HCT116 (cell line): ENCODE measurements around the gene ELK3. TPM values are rescaled to one million over a fixed set of nuclear protein-coding genes. Genes with fewer than 3 reads are reported as not detected.

ENCODE experiments used
- ATAC-seq: fragments of 200-7000 bp; cut with Tn5 transposase; 2 replicates; pipeline ENCODE4 v1.9.1; 2020; ENCODE audit warnings: mild to moderate bottlenecking, moderate library complexity
- BruUV-seq: library from RNA; stranded (reverse); fragments of 400-500 nt; replicated peaks from 2 replicates; lab custom pipeline; 2021; lab: Mats Ljungman, UMichigan
- CTCF ChIA-PET: fragments of 300-600 bp; sonication (Branson Sonifier 250); formaldehyde crosslinking; loops from one replicate; lab custom pipeline; 2021; ENCODE audit warnings: antibody characterized with exemption; lab: Charles Lee
- POLR2A ChIA-PET: fragments of 300-600, 350-600 bp; sonication (Branson Sonifier 250); formaldehyde crosslinking; loops from one replicate; lab custom pipeline; 2021; ENCODE audit warnings: antibody characterized with exemption; lab: Charles Lee
- RAD21 ChIA-PET, 2 experiments: fragments of 300-600 bp; sonication (Branson Sonifier 250); formaldehyde crosslinking; loops; one replicate each; lab custom pipeline; 2023; ENCODE audit warnings: low total read pairs in 2 of 2; ENCODE audit not compliant: uncharacterized antibody in 2 of 2, unreplicated experiment in 2 of 2, low non-redundant PET in 1 of 2; lab: Charles Lee
- DNase-seq: peaks from one replicate; pipeline ENCODE4 v3.0.0-alpha.2; 2010; ENCODE audit warnings: low read depth, low spot score
- H2AFZ ChIP-seq: fragments of 200-600 bp; shearing (Covaris generic), sonication (generic); 2 replicates; pipeline ENCODE4 v1.6.1; 2017; ENCODE audit warnings: low read depth, mixed run types, mixed read lengths, antibody characterized with exemption, low read length; ENCODE audit not compliant: poor library complexity, severe bottlenecking
- H3K27ac ChIP-seq: 2 replicates; pipeline ENCODE4 v1.5.1; 2012; ENCODE audit warnings: low read depth, low read length
- H3K27me3 ChIP-seq: fragments of 200-600 bp; sonication (generic); 2 replicates; pipeline ENCODE4 v1.6.1; 2016; ENCODE audit warnings: mixed run types, low read length, mixed read lengths; ENCODE audit not compliant: insufficient read depth
- H3K36me3 ChIP-seq, 2 experiments: fragments of 200-500 bp in 1 of 2; fragments of 200-600 bp in 1 of 2; sonication (Bioruptor generic) in 1 of 2; sonication (generic) in 1 of 2; 2 replicates each; pipeline versions ENCODE4 v1.5.1 to v1.6.1; 2014 to 2016; ENCODE audit warnings: low read length in 2 of 2, inconsistent platforms in 1 of 2, mixed read lengths in 1 of 2, mixed run types in 1 of 2; ENCODE audit not compliant: insufficient read depth in 2 of 2, control insufficient read depth in 1 of 2
- H3K4me1 ChIP-seq, 2 experiments: fragments of 200-600 bp in 1 of 2; sonication (generic) in 1 of 2; 2 replicates each; pipeline versions ENCODE4 v1.5.1 to v1.6.1; 2012 to 2017; ENCODE audit warnings: low read length in 2 of 2, inconsistent platforms in 1 of 2, mild to moderate bottlenecking in 1 of 2, mixed read lengths in 1 of 2, mixed run types in 1 of 2, moderate library complexity in 1 of 2; ENCODE audit not compliant: insufficient read depth in 2 of 2, control insufficient read depth in 1 of 2
- H3K4me2 ChIP-seq: fragments of 200-600 bp; sonication (generic); 2 replicates; pipeline ENCODE4 v1.6.1; 2017; ENCODE audit warnings: mixed run types, low read length, mixed read lengths
- H3K4me3 ChIP-seq, 2 experiments: fragments of 200-600 bp in 1 of 2; sonication (generic) in 1 of 2; replicated peaks in 1 of 2; 2 replicates each; pipeline ENCODE4 v1.5.1; 2011 to 2016; ENCODE audit warnings: low read length in 2 of 2, control low read depth in 1 of 2, low read depth in 1 of 2, mild to moderate bottlenecking in 1 of 2, mixed read lengths in 1 of 2, mixed run types in 1 of 2
- H3K79me2 ChIP-seq: fragments of 200-600 bp; sonication (generic); 2 replicates; pipeline ENCODE4 v1.6.1; 2017; ENCODE audit warnings: mild to moderate bottlenecking, mixed run types, low read length, moderate library complexity, mixed read lengths; ENCODE audit not compliant: insufficient read depth
- H3K9ac ChIP-seq: fragments of 200-600 bp; sonication (generic); 2 replicates; pipeline ENCODE4 v1.6.1; 2016; ENCODE audit warnings: low read length, mixed read lengths
- H3K9me2 ChIP-seq: fragments of 200-600 bp; sonication (generic), shearing (Covaris generic); 2 replicates; pipeline ENCODE4 v1.6.1; 2017; ENCODE audit warnings: mixed run types, mild to moderate bottlenecking, moderate library complexity; ENCODE audit not compliant: insufficient read depth
- H3K9me3 ChIP-seq, 2 experiments: fragments of 200-500 bp in 1 of 2; fragments of 200-600 bp in 1 of 2; sonication (Bioruptor generic) in 1 of 2; sonication (generic) in 1 of 2; 2 replicates each; pipeline ENCODE4 v1.6.1; 2014 to 2017; ENCODE audit warnings: low read length in 2 of 2, mixed read lengths in 2 of 2, inconsistent platforms in 1 of 2, low read depth in 1 of 2, mild to moderate bottlenecking in 1 of 2, mixed run types in 1 of 2, moderate library complexity in 1 of 2; ENCODE audit not compliant: control insufficient read depth in 1 of 2, insufficient read depth in 1 of 2
- H4K20me1 ChIP-seq: fragments of 200-600 bp; sonication (generic), shearing (Covaris generic); 2 replicates; pipeline ENCODE4 v1.6.1; 2017; ENCODE audit warnings: mixed run types, mild to moderate bottlenecking, moderate library complexity; ENCODE audit not compliant: insufficient read depth
- CBX3 ChIP-seq: IDR thresholded peaks from 2 replicates; pipeline ENCODE4 v1.6.1; 2012; ENCODE audit warnings: low read depth
- EZH2 ChIP-seq: fragments of 200-600 bp; sonication (generic); IDR thresholded peaks from 2 replicates; pipeline ENCODE4 v1.6.1; 2017; ENCODE audit warnings: antibody characterized with exemption, mixed run types
- EZH2phosphoT487 ChIP-seq: fragments of 200-600 bp; IDR thresholded peaks from 2 replicates; pipeline ENCODE4 v1.6.1; 2018; ENCODE audit warnings: antibody characterized with exemption, borderline replicate concordance
- JUND ChIP-seq: IDR thresholded peaks from 2 replicates; pipeline ENCODE4 v1.6.1; 2012
- SP1 ChIP-seq: IDR thresholded peaks from 2 replicates; pipeline ENCODE4 v1.6.1; 2012; ENCODE audit warnings: low read depth
- ZFX ChIP-seq: fragments of 450-650 bp; IDR thresholded peaks from 2 replicates; pipeline ENCODE4 v1.6.1; 2017
- intact Hi-C: fragments of 100-400 bp; cut with micrococcal nuclease; formaldehyde crosslinking; loops from 2 replicates; pipeline ENCODE4 v1.10.0; 2022
- total RNA-seq: library from RNA; stranded (reverse); gene quantifications from one replicate; pipeline ENCODE4 v1.2.1, GENCODE V29; 2021; ENCODE audit not compliant: unreplicated experiment
- TF ChIP-seq, protein P1 (sequence below), 3 experiments: fragments of 200-600 bp in 1 of 3; sonication (generic) in 1 of 3; IDR thresholded peaks in 2 of 3; conservative IDR thresholded peaks in 1 of 3; 2 replicates each; pipeline ENCODE4 v1.5.1; 2012 to 2017; ENCODE audit warnings: low read depth in 2 of 3, low read length in 2 of 3, antibody characterized with exemption in 1 of 3, borderline replicate concordance in 1 of 3, control low read depth in 1 of 3, mild to moderate bottlenecking in 1 of 3, mixed read lengths in 1 of 3, mixed run types in 1 of 3, moderate library complexity in 1 of 3; ENCODE audit not compliant: insufficient read depth in 1 of 3
- TF ChIP-seq, protein P2 (sequence below): IDR thresholded peaks from 2 replicates; pipeline ENCODE4 v1.6.1; 2012; ENCODE audit warnings: low read depth
- TF ChIP-seq, protein P3 (sequence below): IDR thresholded peaks from 2 replicates; pipeline ENCODE4 v1.6.1; 2012
- TF ChIP-seq, protein P4 (sequence below): IDR thresholded peaks from 2 replicates; pipeline ENCODE4 v1.6.1; 2012

ELK3 gene
- total RNA-seq, 1 experiment from 2014 or later = 45.6 TPM

DNA sequence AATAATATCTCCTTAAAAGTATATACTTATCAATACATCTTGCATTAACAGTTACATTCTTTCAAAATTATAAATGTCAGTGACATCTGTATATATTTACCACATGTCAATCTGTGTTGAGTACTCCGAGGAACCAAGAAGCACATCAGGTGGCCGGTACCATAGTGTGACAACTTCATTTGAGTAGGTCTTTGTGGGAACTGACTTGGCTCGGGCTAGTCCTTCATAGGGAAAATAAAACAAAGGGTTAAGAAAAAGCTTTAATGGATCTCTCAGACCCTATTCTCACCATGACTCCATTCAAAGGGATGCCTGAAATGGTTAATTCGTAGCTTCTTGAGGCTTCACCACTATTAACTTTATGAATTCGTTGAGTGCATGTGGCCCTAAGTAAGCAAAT, 94.9 kb downstream of the ELK3 start (continued):
- TF ChIP-seq, protein P1, sequence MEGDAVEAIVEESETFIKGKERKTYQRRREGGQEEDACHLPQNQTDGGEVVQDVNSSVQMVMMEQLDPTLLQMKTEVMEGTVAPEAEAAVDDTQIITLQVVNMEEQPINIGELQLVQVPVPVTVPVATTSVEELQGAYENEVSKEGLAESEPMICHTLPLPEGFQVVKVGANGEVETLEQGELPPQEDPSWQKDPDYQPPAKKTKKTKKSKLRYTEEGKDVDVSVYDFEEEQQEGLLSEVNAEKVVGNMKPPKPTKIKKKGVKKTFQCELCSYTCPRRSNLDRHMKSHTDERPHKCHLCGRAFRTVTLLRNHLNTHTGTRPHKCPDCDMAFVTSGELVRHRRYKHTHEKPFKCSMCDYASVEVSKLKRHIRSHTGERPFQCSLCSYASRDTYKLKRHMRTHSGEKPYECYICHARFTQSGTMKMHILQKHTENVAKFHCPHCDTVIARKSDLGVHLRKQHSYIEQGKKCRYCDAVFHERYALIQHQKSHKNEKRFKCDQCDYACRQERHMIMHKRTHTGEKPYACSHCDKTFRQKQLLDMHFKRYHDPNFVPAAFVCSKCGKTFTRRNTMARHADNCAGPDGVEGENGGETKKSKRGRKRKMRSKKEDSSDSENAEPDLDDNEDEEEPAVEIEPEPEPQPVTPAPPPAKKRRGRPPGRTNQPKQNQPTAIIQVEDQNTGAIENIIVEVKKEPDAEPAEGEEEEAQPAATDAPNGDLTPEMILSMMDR (IDR thresholded peaks at IDR 0.05 in 2 of 3, conservative IDR thresholded peaks at IDR 0.05 in 1 of 3; ENCODE audit: borderline replicate concordance in 1 of 3, insufficient read depth in 1 of 3, low read depth in 2 of 3, low read length in 2 of 3) = no peak
- TF ChIP-seq EZH2phosphoT487 (no peak), JUND (no peak), SP1 (no peak)
- TF ChIP-seq, protein P2, sequence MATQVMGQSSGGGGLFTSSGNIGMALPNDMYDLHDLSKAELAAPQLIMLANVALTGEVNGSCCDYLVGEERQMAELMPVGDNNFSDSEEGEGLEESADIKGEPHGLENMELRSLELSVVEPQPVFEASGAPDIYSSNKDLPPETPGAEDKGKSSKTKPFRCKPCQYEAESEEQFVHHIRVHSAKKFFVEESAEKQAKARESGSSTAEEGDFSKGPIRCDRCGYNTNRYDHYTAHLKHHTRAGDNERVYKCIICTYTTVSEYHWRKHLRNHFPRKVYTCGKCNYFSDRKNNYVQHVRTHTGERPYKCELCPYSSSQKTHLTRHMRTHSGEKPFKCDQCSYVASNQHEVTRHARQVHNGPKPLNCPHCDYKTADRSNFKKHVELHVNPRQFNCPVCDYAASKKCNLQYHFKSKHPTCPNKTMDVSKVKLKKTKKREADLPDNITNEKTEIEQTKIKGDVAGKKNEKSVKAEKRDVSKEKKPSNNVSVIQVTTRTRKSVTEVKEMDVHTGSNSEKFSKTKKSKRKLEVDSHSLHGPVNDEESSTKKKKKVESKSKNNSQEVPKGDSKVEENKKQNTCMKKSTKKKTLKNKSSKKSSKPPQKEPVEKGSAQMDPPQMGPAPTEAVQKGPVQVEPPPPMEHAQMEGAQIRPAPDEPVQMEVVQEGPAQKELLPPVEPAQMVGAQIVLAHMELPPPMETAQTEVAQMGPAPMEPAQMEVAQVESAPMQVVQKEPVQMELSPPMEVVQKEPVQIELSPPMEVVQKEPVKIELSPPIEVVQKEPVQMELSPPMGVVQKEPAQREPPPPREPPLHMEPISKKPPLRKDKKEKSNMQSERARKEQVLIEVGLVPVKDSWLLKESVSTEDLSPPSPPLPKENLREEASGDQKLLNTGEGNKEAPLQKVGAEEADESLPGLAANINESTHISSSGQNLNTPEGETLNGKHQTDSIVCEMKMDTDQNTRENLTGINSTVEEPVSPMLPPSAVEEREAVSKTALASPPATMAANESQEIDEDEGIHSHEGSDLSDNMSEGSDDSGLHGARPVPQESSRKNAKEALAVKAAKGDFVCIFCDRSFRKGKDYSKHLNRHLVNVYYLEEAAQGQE = no peak

DNA sequence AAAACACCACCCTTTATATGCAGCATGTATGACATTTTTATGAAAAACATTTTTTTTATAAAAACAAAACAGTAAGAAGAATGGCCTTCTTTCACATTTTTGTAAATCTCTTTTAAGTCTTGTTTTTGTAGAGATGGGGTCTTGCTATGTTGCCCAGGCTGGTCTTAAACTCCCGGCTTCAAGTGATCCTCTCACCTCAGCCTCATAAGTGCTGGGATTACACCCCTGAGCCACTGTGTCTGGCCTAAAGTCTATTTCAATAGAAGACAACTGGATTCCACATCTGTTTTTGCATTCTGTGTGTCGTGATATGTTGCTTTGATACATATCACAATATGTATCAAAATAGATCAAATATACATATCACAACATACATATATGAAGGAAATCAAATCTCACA, 98.9 kb downstream of the ELK3 start:
- ATAC-seq = no peak
- Histone ChIP-seq H3K4me3 (no peak overlapping the region), H3K36me3 (0 out of 4 replicates have a peak, but pooled peaks cover 0 to 3% of the 10 kb centered on the region in 2 experiments), H4K20me1 (no peaks in the 10 kb centered on the region), H3K9me3 (no peaks in the 10 kb centered on the region), H3K27ac (no peak overlapping the region), H2AFZ (no peak overlapping the region), H3K27me3 (no peaks in the 10 kb centered on the region), H3K4me1 (no peaks in the 10 kb centered on the region), H3K79me2 (no peaks in the 10 kb centered on the region), H3K9me2 (no peaks in the 10 kb centered on the region), H3K4me2 (no peak overlapping the region), H3K9ac (no peak overlapping the region)
- no TSS peak for BruUV-seq
- RAD21 ChIA-PET = no interaction called here
- POLR2A ChIA-PET = no interaction called here
- DNase-seq = no peak
- intact Hi-C loops = no loop called here
- CTCF ChIA-PET = no interaction called here
- TF ChIP-seq, protein P3, sequence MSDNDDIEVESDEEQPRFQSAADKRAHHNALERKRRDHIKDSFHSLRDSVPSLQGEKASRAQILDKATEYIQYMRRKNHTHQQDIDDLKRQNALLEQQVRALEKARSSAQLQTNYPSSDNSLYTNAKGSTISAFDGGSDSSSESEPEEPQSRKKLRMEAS = no peak
- TF ChIP-seq EZH2 = no peak
- TF ChIP-seq, protein P1 (IDR thresholded peaks at IDR 0.05 in 2 of 3, conservative IDR thresholded peaks at IDR 0.05 in 1 of 3; ENCODE audit: borderline replicate concordance in 1 of 3, insufficient read depth in 1 of 3, low read depth in 2 of 3, low read length in 2 of 3) = no peak
- TF ChIP-seq, protein P2 = no peak
- TF ChIP-seq CBX3 = no peak
- no peak for TF ChIP-seq ZFX
- TF ChIP-seq, protein P4, sequence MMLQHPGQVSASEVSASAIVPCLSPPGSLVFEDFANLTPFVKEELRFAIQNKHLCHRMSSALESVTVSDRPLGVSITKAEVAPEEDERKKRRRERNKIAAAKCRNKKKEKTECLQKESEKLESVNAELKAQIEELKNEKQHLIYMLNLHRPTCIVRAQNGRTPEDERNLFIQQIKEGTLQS = no peak
